GM18508 (cell line): ENCODE data around the gene OR1D2.
"Not testable (repeated sequence)": the region's sequence is repeated elsewhere in the genome, so short reads cannot be mapped to it uniquely, and the experiment has no call there.

Experiments
- ATAC-seq: cut with Tn5 transposase; IDR thresholded peaks from one replicate; pipeline ENCODE4 v1.9.1; 2021; ENCODE audit warnings: moderate number of reproducible peaks; ENCODE audit not compliant: insufficient read depth, unreplicated experiment

Gene OR1D2, protein sequence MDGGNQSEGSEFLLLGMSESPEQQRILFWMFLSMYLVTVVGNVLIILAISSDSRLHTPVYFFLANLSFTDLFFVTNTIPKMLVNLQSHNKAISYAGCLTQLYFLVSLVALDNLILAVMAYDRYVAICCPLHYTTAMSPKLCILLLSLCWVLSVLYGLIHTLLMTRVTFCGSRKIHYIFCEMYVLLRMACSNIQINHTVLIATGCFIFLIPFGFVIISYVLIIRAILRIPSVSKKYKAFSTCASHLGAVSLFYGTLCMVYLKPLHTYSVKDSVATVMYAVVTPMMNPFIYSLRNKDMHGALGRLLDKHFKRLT

DNA sequence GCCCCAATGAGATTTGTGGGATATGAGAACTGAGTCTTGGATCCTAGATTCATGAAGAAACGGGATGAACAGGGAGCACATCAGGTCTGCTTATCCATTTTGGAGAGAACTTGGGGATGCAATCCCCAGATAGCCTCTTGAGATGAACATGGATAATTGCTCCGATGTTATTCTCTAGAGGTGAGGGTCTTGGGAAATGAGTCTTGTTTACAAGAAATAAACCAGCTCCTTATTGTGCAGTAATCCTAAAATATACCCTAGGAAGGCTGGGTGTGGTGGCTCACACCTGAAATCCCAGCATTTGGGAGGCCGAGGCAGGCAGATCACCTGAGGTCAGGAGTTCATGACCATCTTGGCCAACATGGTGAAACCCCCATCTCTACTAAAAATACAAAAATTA lies at the start of gene OR1D2:
Gene OR1D2, minus strand, starts transcription at position 101 of the 400 bp plus-strand sequence. CDS start 11,426 bp downstream, outside the sequence.
- ATAC-seq: no peak

DNA sequence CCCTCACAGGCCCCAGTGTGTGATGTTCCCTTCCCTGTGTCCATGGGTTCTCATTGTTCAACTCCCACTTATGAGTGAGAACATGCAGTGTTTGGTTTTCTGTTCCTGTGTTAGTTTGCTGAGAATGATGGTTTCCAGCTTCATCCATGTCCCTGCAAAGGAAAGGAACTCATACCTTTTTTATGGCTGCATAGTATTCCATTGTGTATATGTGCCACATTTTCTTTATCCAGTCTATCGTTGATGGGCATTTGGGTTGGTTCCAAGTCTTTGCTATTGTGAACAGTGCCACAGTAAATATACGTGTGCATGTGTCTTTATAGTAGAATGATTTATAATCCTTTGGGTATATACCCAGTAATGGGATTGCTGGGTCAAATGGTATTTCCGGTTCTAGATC lies 33.3 kb upstream of the OR1D2 start:
- not testable (repeated sequence) for ATAC-seq

GRCh38 chr17:3127451-3127850 lies 23.2 kb upstream of the OR1D2 start, which contains the start of gene OR1G1:
TSS of gene OR1G1 (minus strand) at chr17:3127551. CDS start at chr17:3127551, 0 bp downstream.
- no peak for ATAC-seq

- ATAC-seq: not testable (repeated sequence)
Measured at GRCh38 chr17:3073850-3074249, 30.4 kb downstream of the OR1D2 start.

- ATAC-seq: not testable (repeated sequence)
Measured at GRCh38 chr17:3065192-3065591, 39.0 kb downstream of the OR1D2 start.

GRCh38 chr17:3063507-3063906 lies 40.7 kb downstream of the OR1D2 start, which contains the start of gene OR1D5:
TSS of gene OR1D5 (minus strand) at chr17:3063607. CDS start at chr17:3063607, 0 bp downstream.
- ATAC-seq: not testable (repeated sequence)

- ATAC-seq: not testable (repeated sequence)
Measured at GRCh38 chr17:3062824-3063377, 41.3 kb downstream of the OR1D2 start.

GRCh38 chr17:3054868-3055267 lies 49.4 kb downstream of the OR1D2 start:
- ATAC-seq: not testable (repeated sequence)

DNA sequence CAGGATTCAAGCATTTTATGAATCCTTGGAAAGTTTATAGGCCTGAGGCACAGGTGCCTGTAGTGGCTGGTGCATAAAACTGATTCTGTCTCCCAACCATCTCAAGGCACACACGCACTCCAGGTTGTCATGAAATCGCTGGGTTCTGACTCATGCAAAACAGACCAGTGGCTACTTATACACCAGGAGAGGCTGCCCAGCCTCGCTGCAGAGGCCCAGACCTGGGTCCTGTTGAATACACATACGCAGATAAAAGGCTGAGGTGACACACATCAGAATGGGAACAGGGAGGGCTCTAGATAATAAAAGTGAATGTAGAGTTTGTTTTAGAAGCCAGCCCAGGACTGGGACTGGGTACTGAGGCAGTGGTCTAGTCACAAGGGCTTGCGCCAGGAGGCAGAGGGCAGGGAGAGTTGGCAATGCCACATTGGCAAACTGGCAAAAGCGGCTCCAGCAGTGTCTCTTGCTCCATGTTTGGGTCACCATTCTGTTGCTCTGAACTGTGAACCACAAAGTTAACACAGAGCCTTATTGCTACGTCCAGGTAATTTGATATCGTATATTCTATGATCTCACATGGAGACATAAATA lies 54.4 kb downstream of the OR1D2 start:
- no peak for ATAC-seq

GRCh38 chr17:3048727-3049471 lies 55.3 kb downstream of the OR1D2 start:
- ATAC-seq: no peak

DNA sequence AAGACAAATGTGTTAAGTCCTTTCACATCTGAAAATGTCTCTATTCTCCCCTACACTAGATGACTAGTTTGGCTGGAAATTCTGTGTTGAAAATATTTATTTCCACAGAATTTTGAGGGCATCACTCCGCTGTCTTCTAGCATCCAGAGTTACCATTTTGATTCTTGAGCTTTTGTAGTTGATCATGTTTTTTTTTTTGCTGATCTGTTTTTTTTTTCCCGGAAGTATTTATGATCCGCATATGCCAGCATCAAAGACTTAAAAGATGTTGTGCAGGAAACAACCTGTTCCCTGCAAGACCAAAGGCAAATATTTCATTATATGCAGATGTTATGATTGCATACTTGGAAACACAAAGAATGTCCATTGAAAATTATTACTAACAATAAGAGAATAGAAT lies 57.5 kb downstream of the OR1D2 start:
- ATAC-seq: no peak

- no peak for ATAC-seq
Measured at GRCh38 chr17:3043737-3044365, 60.4 kb downstream of the OR1D2 start.

- no peak for ATAC-seq
Measured at GRCh38 chr17:3040882-3041281, 63.3 kb downstream of the OR1D2 start.

DNA sequence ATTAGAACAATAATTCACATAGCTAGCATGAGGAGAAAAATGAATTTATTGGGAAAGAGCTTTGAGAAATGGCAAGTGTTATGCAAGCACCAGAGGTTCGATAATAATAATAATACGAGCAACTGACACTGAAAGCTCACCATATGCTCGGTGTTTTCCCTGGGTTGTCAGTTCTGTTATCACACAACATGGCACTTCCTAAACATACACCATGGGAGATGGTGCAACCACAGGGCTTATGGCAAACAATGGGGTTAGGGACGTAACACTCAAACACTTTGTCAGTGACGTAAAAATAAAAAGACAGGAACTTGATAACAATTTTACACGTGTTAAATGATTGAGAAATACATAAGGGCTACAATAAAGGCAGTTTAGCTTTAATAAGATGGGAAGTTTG lies 64.5 kb downstream of the OR1D2 start:
- ATAC-seq: no peak

DNA sequence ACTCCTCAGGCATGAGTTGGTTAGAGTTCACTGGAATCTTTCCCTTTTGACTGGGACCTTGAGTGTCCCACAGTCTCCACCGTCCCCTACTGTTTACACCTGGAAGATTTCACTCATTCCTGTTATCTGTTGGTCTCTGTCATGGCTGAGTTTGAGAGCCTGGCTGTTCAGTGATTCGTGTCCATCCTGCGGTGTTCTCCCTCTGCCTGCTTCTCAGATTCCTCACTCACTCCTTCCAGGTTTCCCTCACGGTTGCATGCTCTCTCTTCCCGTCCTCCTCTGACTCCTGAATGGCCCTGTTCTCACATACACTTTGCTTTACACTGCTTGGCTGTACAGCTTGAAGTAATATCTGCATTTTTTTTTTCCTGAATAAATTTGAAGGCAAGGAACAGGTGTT lies 65.3 kb downstream of the OR1D2 start:
- ATAC-seq: no peak
